Activated CD8-positive, alpha-beta memory T cell treated with anti-CD3 and anti-CD28 coated beads, Interleukin-2, amount 10 ng/mL, durations not matched to agents 7 days and 5 days (primary cell): ENCODE data around the gene ELAPOR2. TPM values are rescaled to one million over a fixed set of nuclear protein-coding genes. Genes with fewer than 3 reads are reported as not detected.
"Not testable (repeated sequence)": the region's sequence is repeated elsewhere in the genome, so short reads cannot be mapped to it uniquely, and the experiment has no call there.

Source experiments
- ATAC-seq: fragments of 150-1000 bp; cut with Tn5 transposase; one replicate; pipeline ENCODE4 v1.10.0; 2021; ENCODE audit warnings: moderate library complexity
- CTCF ChIA-PET: fragments of 350-600 bp; sonication (Branson Sonifier 250); formaldehyde crosslinking; loops from one replicate; lab custom pipeline; 2021; ENCODE audit warnings: antibody characterized with exemption; lab: Charles Lee
- DNase-seq: peaks from one replicate; pipeline ENCODE4 v3.0.0-alpha.2; 2020
- H3K27ac Mint-ChIP-seq: one replicate; pipeline ENCODE4 v1.8.0; 2021; ENCODE audit warnings: mild to moderate bottlenecking, mixed read lengths
- H3K27me3 Mint-ChIP-seq: one replicate; pipeline ENCODE4 v1.8.0; 2021; ENCODE audit warnings: mixed read lengths
- H3K36me3 Mint-ChIP-seq: one replicate; pipeline ENCODE4 v1.8.0; 2021; ENCODE audit warnings: mild to moderate bottlenecking, mixed read lengths
- H3K4me1 Mint-ChIP-seq: one replicate; pipeline ENCODE4 v1.8.0; 2021; ENCODE audit warnings: mixed read lengths
- H3K4me3 Mint-ChIP-seq: one replicate; pipeline ENCODE4 v1.8.0; 2021; ENCODE audit warnings: mild to moderate bottlenecking, moderate library complexity, mixed read lengths
- H3K9me3 Mint-ChIP-seq: one replicate; pipeline ENCODE4 v1.8.0; 2022; ENCODE audit warnings: low read depth, mixed read lengths
- total RNA-seq, 2 experiments: library from RNA; stranded (reverse); gene quantifications; one replicate each; pipeline ENCODE4 v1.2.3, GENCODE V29; 2021

ELAPOR2 gene
- total RNA-seq, 2 experiments from 2014 or later = 2.3 to 3.3 TPM

DNA sequence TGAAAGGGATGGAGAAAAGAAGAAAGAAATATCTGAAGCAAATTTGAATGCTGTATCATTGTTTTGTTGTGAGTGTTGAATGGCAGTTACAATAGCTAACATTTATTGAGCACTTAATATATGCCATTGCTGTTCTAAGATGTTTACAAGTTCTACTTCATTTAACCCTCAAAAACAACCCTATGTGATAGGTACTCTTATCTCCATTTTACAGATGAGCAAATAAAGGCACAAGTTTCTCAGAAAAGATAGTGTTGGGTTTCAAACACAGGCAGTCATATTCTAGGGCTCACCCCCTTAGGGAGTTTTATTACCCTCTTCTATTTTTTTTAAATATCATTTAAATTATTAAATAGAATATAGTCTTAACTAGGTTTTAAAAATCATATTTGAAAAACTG is 8.3 kb upstream of the ELAPOR2 start:
- H3K27me3 Mint-ChIP-seq = peaks cover 27% of the 10 kb centered on the region

GRCh38 chr7:87060288-87060537 is 759 bp upstream of the ELAPOR2 start:
- Mint-ChIP-seq H3K27ac (no peak overlapping the region), H3K9me3 (no peaks in the 10 kb centered on the region), H3K36me3 (no peaks in the 10 kb centered on the region), H3K4me1 (peaks cover 14% of the 10 kb centered on the region), H3K27me3 (peaks cover 16% of the 10 kb centered on the region), H3K4me3 (peak overlapping the region; percentile 70)
- CTCF ChIA-PET = interaction anchor here (2.4 kb wide), 1 partner anchor 88 kb away, joined by 7 read pairs; no protein-coding TSS in a partner anchor
- no peak for DNase-seq
- no peak for ATAC-seq

More for the DNA sequence above, 8.3 kb upstream of the ELAPOR2 start:
- Mint-ChIP-seq H3K4me3 (no peak overlapping the region), H3K36me3 (no peaks in the 10 kb centered on the region), H3K4me1 (no peaks in the 10 kb centered on the region), H3K9me3 (no peaks in the 10 kb centered on the region), H3K27ac (no peak overlapping the region)
- ATAC-seq (no peak), DNase-seq (no peak)
- CTCF ChIA-PET = no interaction called here

- CTCF ChIA-PET = interaction anchor here (1.0 to 2.4 kb wide), 2 partner anchors 90 to 136 kb away, joined by 4 to 7 read pairs; no protein-coding TSS in a partner anchor
- ATAC-seq (peak; percentile 44), DNase-seq (peak; percentile 41)
- Mint-ChIP-seq H3K4me1 (peaks cover 14% of the 10 kb centered on the region), H3K27ac (no peak overlapping the region), H3K27me3 (peaks cover 16% of the 10 kb centered on the region), H3K36me3 (no peaks in the 10 kb centered on the region), H3K4me3 (peak overlapping the region; percentile 67), H3K9me3 (no peaks in the 10 kb centered on the region)
These were observed 520 bp downstream of the ELAPOR2 start for GRCh38 chr7:87058744-87059524.

DNA sequence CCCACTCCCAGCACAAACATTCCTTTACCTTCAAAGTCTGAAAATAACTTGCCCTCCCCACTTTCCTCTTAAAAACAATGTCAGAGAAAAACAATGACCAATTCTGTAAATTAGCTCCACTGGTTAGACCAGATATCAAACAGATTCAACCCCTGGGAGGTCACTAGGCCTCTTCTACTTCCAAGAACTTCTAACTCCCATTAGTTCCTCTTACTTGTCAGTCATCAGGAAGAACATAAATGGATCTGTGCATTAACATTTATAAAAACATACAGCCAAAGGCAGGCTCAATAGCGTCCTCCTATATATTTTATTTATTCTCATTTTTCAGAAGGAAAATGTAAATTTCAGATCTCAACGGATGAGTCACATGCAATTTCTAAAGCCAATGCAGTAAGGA is 2.2 kb downstream of the ELAPOR2 start:
- Mint-ChIP-seq H3K9me3 (no peaks in the 10 kb centered on the region), H3K4me1 (peaks cover 14% of the 10 kb centered on the region), H3K4me3 (no peak overlapping the region), H3K36me3 (no peaks in the 10 kb centered on the region), H3K27me3 (peaks cover 16% of the 10 kb centered on the region), H3K27ac (no peak overlapping the region)
- CTCF ChIA-PET = no interaction called here
- no peak for DNase-seq
- no peak for ATAC-seq

DNA sequence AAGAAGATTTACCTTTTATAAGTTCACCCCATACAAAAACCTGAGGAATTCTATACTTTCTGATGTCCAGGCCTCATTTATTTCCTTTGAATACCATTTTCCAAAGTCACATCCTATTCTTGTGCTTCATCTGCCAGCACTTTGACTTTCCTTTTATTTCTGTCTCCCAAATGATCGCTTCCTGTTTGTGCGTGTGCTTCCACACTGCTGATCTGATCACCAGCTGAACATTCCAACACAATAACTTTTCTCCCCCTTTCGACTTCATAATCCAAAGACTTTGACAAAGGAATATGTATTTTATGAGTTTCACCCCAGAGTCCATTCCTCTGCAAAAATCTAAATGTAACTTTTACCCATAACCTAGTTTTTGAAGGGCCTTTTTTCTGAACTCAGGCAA is 3.1 kb downstream of the ELAPOR2 start:
- CTCF ChIA-PET = no interaction called here
- H3K9me3 Mint-ChIP-seq = no peaks in the 10 kb centered on the region
- no peak for ATAC-seq

DNA sequence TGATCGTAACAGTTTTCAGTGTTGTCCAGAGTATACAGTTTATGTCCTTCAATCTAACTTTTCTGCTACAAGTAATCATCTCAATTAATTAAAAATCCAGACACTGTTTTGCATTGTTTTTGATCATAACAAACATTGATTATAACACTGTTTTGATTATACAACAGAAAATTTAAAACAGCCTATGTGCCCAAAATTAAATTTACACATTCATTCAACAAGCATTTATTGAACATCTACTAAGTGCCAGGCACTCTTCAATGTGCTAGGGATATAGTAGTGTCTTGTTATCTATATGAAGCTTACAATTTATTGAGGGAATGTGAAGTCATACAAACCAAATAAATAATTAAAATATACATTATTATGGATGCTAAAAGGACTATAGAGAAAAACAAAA is 10.6 kb downstream of the ELAPOR2 start:
- no peaks in the 10 kb centered on the region for H3K36me3 Mint-ChIP-seq
- DNase-seq = no peak
- H3K27ac Mint-ChIP-seq = no peak overlapping the region
- no peak overlapping the region for H3K4me3 Mint-ChIP-seq
- ATAC-seq = no peak
- CTCF ChIA-PET = no interaction called here
- peaks cover 4% of the 10 kb centered on the region for H3K9me3 Mint-ChIP-seq
- no peaks in the 10 kb centered on the region for H3K4me1 Mint-ChIP-seq
- no peaks in the 10 kb centered on the region for H3K27me3 Mint-ChIP-seq

More for the DNA sequence above, 3.1 kb downstream of the ELAPOR2 start:
- peaks cover 14% of the 10 kb centered on the region for H3K4me1 Mint-ChIP-seq
- no peak for DNase-seq
- no peak overlapping the region for H3K4me3 Mint-ChIP-seq
- no peaks in the 10 kb centered on the region for H3K36me3 Mint-ChIP-seq
- peaks cover 16% of the 10 kb centered on the region for H3K27me3 Mint-ChIP-seq
- H3K27ac Mint-ChIP-seq = no peak overlapping the region

DNA sequence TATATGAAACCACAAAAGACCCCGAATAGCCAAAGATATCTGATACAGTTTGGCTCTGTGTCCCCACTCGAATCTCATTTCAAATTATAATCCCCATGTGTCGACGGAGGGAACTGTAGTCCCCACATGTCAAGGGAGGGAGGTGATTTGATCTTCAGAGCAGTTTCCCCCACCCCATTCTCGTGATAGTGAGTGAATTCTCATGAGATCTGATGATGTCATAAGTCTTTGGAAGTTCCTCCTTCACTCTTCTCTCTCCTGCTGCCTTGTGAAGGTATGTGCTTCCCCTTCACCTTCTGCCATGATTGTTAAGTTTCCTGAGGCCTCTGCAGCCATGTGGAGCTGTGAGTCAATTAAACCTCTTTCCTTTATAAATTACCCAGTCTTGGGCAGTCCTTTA is 13.0 kb downstream of the ELAPOR2 start:
- H3K36me3 Mint-ChIP-seq = no peaks in the 10 kb centered on the region
- peaks cover 4% of the 10 kb centered on the region for H3K9me3 Mint-ChIP-seq
- H3K27me3 Mint-ChIP-seq = no peaks in the 10 kb centered on the region
- H3K4me1 Mint-ChIP-seq = no peaks in the 10 kb centered on the region
- no peak overlapping the region for H3K4me3 Mint-ChIP-seq
- H3K27ac Mint-ChIP-seq = no peak overlapping the region
- CTCF ChIA-PET = no interaction called here
- ATAC-seq (no peak), DNase-seq (no peak)

- DNase-seq, H3K4me1 Mint-ChIP-seq, ATAC-seq, H3K9me3 Mint-ChIP-seq, H3K4me3 Mint-ChIP-seq, CTCF ChIA-PET, H3K36me3 Mint-ChIP-seq, H3K27ac Mint-ChIP-seq, H3K27me3 Mint-ChIP-seq: not testable (repeated sequence)
These were observed 14.7 kb downstream of the ELAPOR2 start for GRCh38 chr7:87044713-87045112.

DNA sequence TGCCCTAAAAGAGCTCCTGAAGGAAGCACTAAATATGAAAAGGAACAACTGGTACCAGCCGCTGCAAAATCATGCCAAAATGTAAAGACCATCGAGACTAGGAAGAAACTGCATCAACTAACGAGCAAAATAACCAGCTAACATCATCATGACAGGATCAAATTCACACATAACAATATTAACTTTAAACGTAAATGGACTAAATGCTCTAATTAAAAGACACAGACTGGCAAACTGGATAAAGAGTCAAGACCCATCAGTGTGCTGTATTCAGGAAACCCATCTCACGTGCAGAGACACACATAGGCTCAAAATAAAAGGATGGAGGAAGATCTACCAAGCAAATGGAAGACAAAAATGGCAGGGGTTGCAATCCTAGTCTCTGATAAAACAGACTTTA is 17.9 kb downstream of the ELAPOR2 start:
- H3K27me3 Mint-ChIP-seq, CTCF ChIA-PET, DNase-seq, ATAC-seq, H3K36me3 Mint-ChIP-seq, H3K4me1 Mint-ChIP-seq, H3K27ac Mint-ChIP-seq, H3K9me3 Mint-ChIP-seq, H3K4me3 Mint-ChIP-seq: not testable (repeated sequence)

GRCh38 chr7:87039691-87040299 is 19.7 kb downstream of the ELAPOR2 start:
- H3K4me3 Mint-ChIP-seq = peak overlapping the region; percentile 69
- H3K4me1 Mint-ChIP-seq, H3K9me3 Mint-ChIP-seq, H3K36me3 Mint-ChIP-seq, DNase-seq, ATAC-seq, CTCF ChIA-PET, H3K27me3 Mint-ChIP-seq: not testable (repeated sequence)
- H3K27ac Mint-ChIP-seq = peak overlapping the region; percentile 53

DNA sequence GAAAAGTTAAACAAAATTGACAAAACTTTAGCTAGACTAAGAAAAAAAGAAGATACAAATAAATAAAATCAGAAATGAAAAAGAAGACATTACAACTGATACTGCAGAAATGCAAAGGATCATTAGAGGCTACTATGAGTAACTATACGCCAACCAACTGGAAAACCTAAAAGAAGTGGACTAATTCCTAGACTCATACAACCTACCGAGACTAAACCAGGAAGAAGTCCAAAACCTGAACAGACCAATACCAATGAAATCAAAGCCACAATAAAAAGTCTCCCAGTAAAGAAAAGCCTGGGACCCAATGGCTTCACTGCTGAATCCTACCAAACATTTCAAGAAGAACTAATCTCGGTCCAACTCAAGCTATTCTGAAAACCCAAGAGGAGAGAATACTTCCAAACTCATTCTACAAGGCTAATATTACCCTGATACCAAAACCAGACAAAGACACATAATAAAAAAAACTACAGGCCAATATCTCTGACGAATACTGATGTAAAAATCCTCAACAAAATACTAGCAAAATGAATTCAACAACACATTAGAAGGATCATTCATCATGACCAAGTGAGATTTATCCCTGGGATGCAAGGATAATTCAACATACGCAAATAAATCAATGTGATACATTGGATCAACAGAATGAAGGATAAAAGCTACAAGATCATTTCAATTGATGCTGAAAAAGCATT is 20.3 kb downstream of the ELAPOR2 start:
- peak overlapping the region; percentile 69 for H3K4me3 Mint-ChIP-seq
- CTCF ChIA-PET = no interaction called here
- DNase-seq = no peak
- peak overlapping the region; percentile 33 for H3K27ac Mint-ChIP-seq
- no peaks in the 10 kb centered on the region for H3K36me3 Mint-ChIP-seq
- no peak for ATAC-seq
- H3K27me3 Mint-ChIP-seq = no peaks in the 10 kb centered on the region
- H3K9me3 Mint-ChIP-seq = no peaks in the 10 kb centered on the region
- no peaks in the 10 kb centered on the region for H3K4me1 Mint-ChIP-seq

GRCh38 chr7:87036985-87037384 is 22.5 kb downstream of the ELAPOR2 start:
- Mint-ChIP-seq H3K4me3 (no peak overlapping the region), H3K9me3 (no peaks in the 10 kb centered on the region), H3K27me3 (no peaks in the 10 kb centered on the region), H3K36me3 (no peaks in the 10 kb centered on the region), H3K4me1 (no peaks in the 10 kb centered on the region), H3K27ac (no peak overlapping the region)
- ATAC-seq (no peak), DNase-seq (no peak)
- CTCF ChIA-PET = no interaction called here

GRCh38 chr7:87032604-87033339 is 26.7 kb downstream of the ELAPOR2 start:
- Mint-ChIP-seq H3K9me3 (peaks cover 3% of the 10 kb centered on the region), H3K36me3 (no peaks in the 10 kb centered on the region), H3K4me1 (no peaks in the 10 kb centered on the region), H3K4me3 (no peak overlapping the region), H3K27ac (no peak overlapping the region), H3K27me3 (no peaks in the 10 kb centered on the region)
- no peak for DNase-seq
- CTCF ChIA-PET = no interaction called here
- ATAC-seq = no peak
